GM12872 (cell line): ENCODE data around the gene MUC4.
"Not testable (repeated sequence)": the region's sequence is repeated elsewhere in the genome, so short reads cannot be mapped to it uniquely, and the experiment has no call there.

ENCODE experiments used
- TF ChIP-seq, protein P1 (sequence below): IDR thresholded peaks from 3 replicates; pipeline ENCODE4 v1.5.1; 2011; ENCODE audit warnings: low read depth, mild to moderate bottlenecking, low read length, moderate library complexity; ENCODE audit not compliant: insufficient read depth

The MUC4 gene

DNA sequence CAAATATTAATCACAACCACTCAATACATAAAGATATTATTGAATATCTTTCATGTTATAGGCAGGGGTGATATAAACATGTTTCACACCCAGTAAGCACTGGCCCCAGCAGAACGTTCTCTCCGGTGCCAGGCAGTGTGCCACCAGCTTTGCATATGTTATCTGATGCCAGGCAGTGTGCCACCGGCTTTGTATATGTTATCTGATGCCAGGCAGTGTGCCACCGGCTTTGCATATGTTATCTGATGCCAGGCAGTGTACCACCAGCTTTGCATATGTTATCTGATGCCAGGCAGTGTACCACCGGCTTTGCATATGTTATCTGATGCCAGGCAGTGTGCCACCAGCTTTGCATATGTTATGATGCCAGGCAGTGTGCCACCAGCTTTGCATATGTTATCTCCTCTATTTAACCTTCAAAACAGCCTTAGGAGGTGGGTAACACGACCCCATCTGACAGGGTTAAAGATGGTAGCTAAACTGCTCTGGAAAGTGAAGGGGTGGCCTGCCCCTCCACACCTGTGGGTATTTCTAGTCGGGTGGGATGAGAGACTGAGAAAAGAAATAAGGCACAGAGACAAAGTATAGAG lies 84.0 kb downstream of the MUC4 start:
- TF ChIP-seq, protein P1, sequence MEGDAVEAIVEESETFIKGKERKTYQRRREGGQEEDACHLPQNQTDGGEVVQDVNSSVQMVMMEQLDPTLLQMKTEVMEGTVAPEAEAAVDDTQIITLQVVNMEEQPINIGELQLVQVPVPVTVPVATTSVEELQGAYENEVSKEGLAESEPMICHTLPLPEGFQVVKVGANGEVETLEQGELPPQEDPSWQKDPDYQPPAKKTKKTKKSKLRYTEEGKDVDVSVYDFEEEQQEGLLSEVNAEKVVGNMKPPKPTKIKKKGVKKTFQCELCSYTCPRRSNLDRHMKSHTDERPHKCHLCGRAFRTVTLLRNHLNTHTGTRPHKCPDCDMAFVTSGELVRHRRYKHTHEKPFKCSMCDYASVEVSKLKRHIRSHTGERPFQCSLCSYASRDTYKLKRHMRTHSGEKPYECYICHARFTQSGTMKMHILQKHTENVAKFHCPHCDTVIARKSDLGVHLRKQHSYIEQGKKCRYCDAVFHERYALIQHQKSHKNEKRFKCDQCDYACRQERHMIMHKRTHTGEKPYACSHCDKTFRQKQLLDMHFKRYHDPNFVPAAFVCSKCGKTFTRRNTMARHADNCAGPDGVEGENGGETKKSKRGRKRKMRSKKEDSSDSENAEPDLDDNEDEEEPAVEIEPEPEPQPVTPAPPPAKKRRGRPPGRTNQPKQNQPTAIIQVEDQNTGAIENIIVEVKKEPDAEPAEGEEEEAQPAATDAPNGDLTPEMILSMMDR: no peak

DNA sequence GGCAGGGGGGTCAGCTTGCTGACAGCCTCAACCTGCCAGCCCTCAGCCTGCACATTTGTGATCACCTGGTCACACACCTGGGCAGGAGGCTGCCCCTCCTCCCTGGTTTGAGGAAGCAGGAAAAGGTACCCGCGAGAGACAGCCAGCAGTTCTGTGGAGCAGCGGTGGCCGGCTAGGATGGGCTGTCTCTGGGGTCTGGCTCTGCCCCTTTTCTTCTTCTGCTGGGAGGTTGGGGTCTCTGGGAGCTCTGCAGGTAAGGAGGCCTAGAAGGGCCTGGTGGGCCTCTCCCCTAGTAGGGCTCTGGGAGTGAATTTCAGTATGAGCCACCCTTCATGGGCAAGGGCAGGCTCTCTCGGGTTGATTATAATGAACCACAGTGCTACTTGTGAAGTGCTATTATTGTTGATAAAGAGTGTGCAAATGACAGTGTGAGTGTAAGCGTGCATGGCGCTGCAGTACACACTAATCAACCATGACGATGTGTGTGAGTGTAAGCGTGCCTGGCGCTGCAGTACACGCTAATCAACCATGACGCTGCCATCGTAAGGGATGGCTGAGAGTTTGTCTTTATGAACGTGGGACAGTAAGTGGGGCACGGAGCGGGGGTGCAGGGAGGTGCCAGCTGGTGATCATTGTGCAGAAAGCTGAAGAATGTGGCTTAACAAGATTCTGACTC lies 90.8 kb downstream of the MUC4 start, which contains the start of gene MUC20:
MUC20 (plus strand) TSS at position 148 of the 676 bp plus-strand sequence; CDS start at position 178, 30 bp downstream.
- TF ChIP-seq, protein P1: not testable (repeated sequence)

DNA sequence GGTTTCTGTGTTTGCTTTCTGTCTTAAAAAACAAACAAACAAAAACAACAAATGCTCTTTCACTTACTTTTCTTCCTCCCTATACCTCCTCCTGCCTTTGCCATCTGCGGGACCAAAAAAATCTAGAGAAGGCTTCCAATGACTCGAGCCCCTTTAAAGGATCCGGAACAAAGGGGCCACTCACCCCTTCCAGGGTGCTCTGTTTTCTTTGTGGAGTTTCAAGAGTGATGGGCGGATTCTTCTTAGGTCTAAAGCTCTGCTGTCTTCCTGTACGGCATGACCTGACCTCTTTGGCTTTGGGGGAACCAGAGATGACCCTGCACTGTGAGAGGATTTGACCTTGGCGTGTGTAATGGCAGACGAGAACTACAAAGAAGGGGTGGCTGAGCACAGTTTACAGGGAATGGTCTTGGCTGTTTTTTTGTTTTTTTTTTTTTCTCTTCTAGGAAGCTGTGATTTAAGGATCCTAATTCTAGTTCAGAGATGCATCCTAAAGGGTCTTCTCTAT lies 93.2 kb downstream of the MUC4 start:
- TF ChIP-seq, protein P1: no peak

DNA sequence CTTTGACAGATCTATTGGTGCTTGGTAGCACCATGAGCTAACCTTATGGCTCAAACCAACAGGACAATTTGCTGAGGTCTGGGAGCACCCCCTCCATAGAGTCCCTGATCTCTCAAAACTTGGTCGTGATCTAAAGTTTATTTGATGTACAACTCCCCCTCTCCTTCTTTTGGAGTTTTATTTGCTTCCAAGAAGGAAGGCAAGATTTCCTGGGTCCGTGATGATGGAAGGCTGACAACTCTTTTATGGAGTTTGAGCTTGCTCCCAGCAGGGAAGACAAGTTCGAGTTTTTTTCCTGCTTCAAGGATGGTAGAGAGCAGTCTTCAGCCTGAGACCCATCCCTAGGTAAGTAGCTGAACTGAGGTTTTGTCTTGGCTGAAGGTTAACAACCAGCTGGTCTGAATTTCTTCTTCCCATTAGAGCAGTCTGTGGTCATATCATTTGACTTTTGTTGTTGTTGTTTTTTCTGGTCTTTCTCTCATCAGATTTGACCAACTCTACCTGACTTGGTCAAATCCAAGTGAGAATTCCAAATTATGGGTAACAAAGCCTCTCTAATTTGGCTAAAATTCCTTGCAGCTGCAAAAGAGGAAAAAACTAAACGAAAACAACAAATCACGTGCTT lies 93.8 kb downstream of the MUC4 start:
- TF ChIP-seq, protein P1: no peak

DNA sequence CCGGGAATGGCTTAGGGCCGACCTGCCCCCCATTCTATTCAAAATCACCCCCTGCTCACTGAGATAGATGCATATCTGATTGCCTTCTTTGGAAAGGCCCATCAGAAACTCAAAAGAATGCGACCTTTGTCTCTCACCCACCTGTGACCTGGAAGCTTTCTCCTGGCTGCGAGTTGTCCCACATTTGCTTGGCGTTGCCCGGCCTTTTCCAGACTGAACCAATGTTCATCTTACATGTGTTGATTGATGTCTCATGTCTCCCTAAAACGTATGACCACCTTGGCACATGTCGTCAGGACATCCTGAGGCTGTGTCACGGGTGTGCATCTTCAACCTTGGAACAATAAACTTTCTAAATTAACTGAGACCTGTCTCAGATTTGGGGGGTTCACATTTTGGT lies 94.3 kb downstream of the MUC4 start:
- TF ChIP-seq, protein P1: no peak

DNA sequence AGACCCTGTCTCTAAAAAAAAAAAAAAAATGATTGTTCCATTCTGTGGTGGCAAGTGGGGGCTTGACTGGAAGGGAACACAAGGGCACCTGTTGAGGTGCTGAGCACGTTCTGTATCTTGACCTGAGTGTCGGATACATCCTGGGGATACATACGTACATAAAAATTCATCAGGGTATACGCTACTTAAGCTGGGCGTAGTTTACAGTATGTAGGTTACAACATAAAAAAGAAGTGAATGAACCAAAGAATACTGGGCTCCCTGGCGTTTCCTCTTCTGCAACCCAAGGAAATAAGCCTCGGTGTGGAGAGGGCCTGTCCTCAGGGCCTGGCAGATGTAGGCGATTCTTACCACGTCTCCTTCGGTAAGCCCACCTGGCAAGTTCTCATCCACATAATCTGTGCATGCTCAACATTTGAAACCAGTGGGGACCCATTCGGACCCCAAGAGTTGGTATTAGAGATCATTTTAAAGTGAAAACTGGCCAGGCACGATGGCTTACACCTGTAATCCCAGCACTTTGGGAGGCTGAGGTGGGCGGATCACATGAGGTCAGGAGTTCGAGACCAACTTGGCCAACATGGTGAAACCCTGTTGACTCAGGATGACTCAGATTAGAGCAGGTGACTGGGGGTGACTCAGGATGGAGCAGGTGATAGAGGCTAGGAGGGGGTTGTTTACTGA lies 96.0 kb downstream of the MUC4 start:
- TF ChIP-seq, protein P1: no peak

DNA sequence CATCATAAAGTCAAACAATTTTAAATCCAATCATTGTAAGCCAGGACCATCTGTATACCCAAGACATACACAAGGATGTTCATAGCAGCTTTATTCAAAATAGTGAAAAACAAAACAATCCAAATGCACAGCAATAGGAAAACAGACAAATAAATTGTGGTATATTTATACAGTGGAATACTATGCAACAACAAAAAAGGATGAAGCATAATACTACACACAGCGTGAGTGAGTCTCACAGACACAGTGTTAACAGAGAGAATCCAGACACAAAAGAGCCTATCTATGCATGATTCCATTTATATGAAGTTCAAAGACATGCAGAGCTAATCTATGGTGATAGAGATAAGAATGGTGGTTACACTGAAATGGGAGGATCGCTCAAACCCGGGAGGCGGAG lies 96.6 kb downstream of the MUC4 start:
- TF ChIP-seq, protein P1: no peak
